Thyroid gland (tissue), 4 donors: ENCODE results near the gene GPR173. TPM values are rescaled to one million over a fixed set of nuclear protein-coding genes. Genes with fewer than 3 reads are reported as not detected.

Experiments used
- DNase-seq, 2 donors: peaks; one replicate each; pipeline ENCODE4 v3.0.0-alpha.2; 2019
- H3K27ac ChIP-seq, 3 donors: fragments of 200-600 bp; sonication (generic); 1 replicate in 2 of 3; 2 replicates in 1 of 3; pipeline ENCODE4 v1.5.1; 2016 to 2019; ENCODE audit warnings: mild to moderate bottlenecking in 1 of 3, moderate library complexity in 1 of 3
- H3K27me3 ChIP-seq: fragments of 200-600 bp; sonication (generic); one replicate; pipeline ENCODE4 v1.5.1; 2019
- H3K36me3 ChIP-seq, 2 donors: fragments of 200-600 bp; sonication (generic); one replicate each; pipeline ENCODE4 v1.5.1; 2016 to 2019
- H3K4me1 ChIP-seq, 2 donors: fragments of 200-600 bp; sonication (generic); one replicate each; pipeline ENCODE4 v1.5.1; 2017 to 2019
- H3K4me3 ChIP-seq, 3 donors: fragments of 200-600 bp; sonication (generic); replicated peaks in 1 of 3; 1 replicate in 2 of 3; 2 replicates in 1 of 3; pipeline ENCODE4 v1.5.1; 2016; ENCODE audit warnings: mild to moderate bottlenecking in 1 of 3
- H3K9me3 ChIP-seq: fragments of 200-600 bp; sonication (generic); one replicate; pipeline ENCODE4 v1.5.1; 2017
- CTCF ChIP-seq, 6 experiments: fragments of 200-600 bp in 3 of 6; fragments of 450-650 bp in 3 of 6; sonication (generic) in 3 of 6; IDR thresholded peaks; one replicate each; pipeline ENCODE4 v1.5.1; 2016 to 2019; ENCODE audit warnings: antibody characterized with exemption in 6 of 6, mild to moderate bottlenecking in 2 of 6, inconsistent platforms in 1 of 6, moderate library complexity in 1 of 6
- POLR2A ChIP-seq, 2 donors: fragments of 450-650 bp; IDR thresholded peaks; one replicate each; pipeline ENCODE4 v1.6.1; 2017; ENCODE audit warnings: antibody characterized with exemption in 2 of 2, mild to moderate bottlenecking in 2 of 2, moderate library complexity in 1 of 2
- WGBS, 2 donors: methylation state at CpG; one replicate each; pipeline ENCODE4 v1.1.5; 2017; 5-methylcytosine and 5-hydroxymethylcytosine counted together
- intact Hi-C: fragments of 100-400 bp; cut with DNase I; formaldehyde crosslinking; loops from one replicate; pipeline ENCODE4 v1.15.1; 2023
- total RNA-seq, 4 donors: library from RNA; depleted of rRNA; stranded (reverse); fragments of >200 nt; gene quantifications; one replicate each; pipeline ENCODE4 v1.2.3, GENCODE V29; 2016

GPR173 gene
- total RNA-seq, 4 donors from 2014 or later = 0.78 to 1.3 (median 1.1) TPM

- H3K36me3 ChIP-seq = no peaks in the 10 kb centered on the region
- H3K4me1 ChIP-seq = no peaks in the 10 kb centered on the region
- H3K27ac ChIP-seq = no peak overlapping the region
- H3K27me3 ChIP-seq = peaks cover 7% of the 10 kb centered on the region
- H3K9me3 ChIP-seq = no peaks in the 10 kb centered on the region
- TF ChIP-seq POLR2A (IDR thresholded peaks at IDR 0.05) (no peak), CTCF (IDR thresholded peaks at IDR 0.05) (no peak)
- DNase-seq = no peak
- intact Hi-C loops = no loop called here
- no peak overlapping the region for H3K4me3 ChIP-seq
- WGBS, 2 donors = 72 to 84% methylated on average over 4 of the region's 4 CpGs
These were observed 9.4 kb upstream of the GPR173 start for GRCh38 chrX:53039236-53039635.

GRCh38 chrX:53044995-53045394, 3.6 kb upstream of the GPR173 start:
- TF ChIP-seq CTCF (IDR thresholded peaks at IDR 0.05) = no peak
- TF ChIP-seq POLR2A (IDR thresholded peaks at IDR 0.05) = no peak
- DNase-seq = no peak
- Histone ChIP-seq H3K9me3 (no peaks in the 10 kb centered on the region), H3K27me3 (peaks cover 3% of the 10 kb centered on the region), H3K27ac (no peak overlapping the region), H3K4me3 (no peak overlapping the region), H3K4me1 (no peaks in the 10 kb centered on the region), H3K36me3 (no peaks in the 10 kb centered on the region)
- intact Hi-C loops = no loop called here
- WGBS, 2 donors = 28 to 31% methylated on average over 5 of the region's 5 CpGs

GRCh38 chrX:53047228-53047627, 1.4 kb upstream of the GPR173 start:
- intact Hi-C loops = no loop called here
- Histone ChIP-seq H3K27me3 (no peaks in the 10 kb centered on the region), H3K4me3 (no peak overlapping the region), H3K27ac (no peak overlapping the region), H3K36me3 (no peaks in the 10 kb centered on the region), H3K4me1 (no peaks in the 10 kb centered on the region), H3K9me3 (no peaks in the 10 kb centered on the region)
- no peak for DNase-seq
- WGBS, 2 donors = 84 to 95% methylated on average over 2 to 5 of the region's 6 CpGs
- TF ChIP-seq CTCF (IDR thresholded peaks at IDR 0.05) (no peak), POLR2A (IDR thresholded peaks at IDR 0.05) (no peak)

- DNase-seq = no peak
- no peak for TF ChIP-seq CTCF (IDR thresholded peaks at IDR 0.05)
- no peak for TF ChIP-seq POLR2A (IDR thresholded peaks at IDR 0.05)
- intact Hi-C loops = no loop called here
These were observed 533 bp downstream of the GPR173 start for GRCh38 chrX:53049127-53049517.

GRCh38 chrX:53050841-53051240, 2.3 kb downstream of the GPR173 start:
- WGBS, 2 donors = 75 to 85% methylated on average over 5 to 6 of the region's 6 CpGs

More at GRCh38 chrX:53049127-53049517, 533 bp downstream of the GPR173 start:
- Histone ChIP-seq H3K9me3 (no peaks in the 10 kb centered on the region), H3K27ac (no peak overlapping the region), H3K36me3 (no peaks in the 10 kb centered on the region), H3K4me3 (peak overlapping the region in 1 of 3 donors; percentile 17), H3K4me1 (no peaks in the 10 kb centered on the region), H3K27me3 (no peaks in the 10 kb centered on the region)
- 18% methylated on average over 2 of the region's 8 CpGs; no CpG with 5 or more reads in 1 of the 2 donors for WGBS, 2 donors

More at GRCh38 chrX:53050841-53051240, 2.3 kb downstream of the GPR173 start:
- H3K9me3 ChIP-seq = no peaks in the 10 kb centered on the region
- TF ChIP-seq CTCF (IDR thresholded peaks at IDR 0.05) = no peak
- no peak for TF ChIP-seq POLR2A (IDR thresholded peaks at IDR 0.05)
- H3K27me3 ChIP-seq = no peaks in the 10 kb centered on the region
- intact Hi-C loops = no loop called here
- no peak overlapping the region for H3K27ac ChIP-seq
- H3K4me3 ChIP-seq = no peak overlapping the region
- H3K4me1 ChIP-seq = no peaks in the 10 kb centered on the region
- no peak for DNase-seq
- H3K36me3 ChIP-seq = no peaks in the 10 kb centered on the region
